ENCODE data around the gene GPR55. TPM values are rescaled to one million over a fixed set of nuclear protein-coding genes. Genes with fewer than 3 reads are reported as not detected.

GPR55 gene
- total and polyA plus RNA-seq, 8 donors: 0.13 to 0.37 (median 0.19) TPM; not detected in 5

DNA sequence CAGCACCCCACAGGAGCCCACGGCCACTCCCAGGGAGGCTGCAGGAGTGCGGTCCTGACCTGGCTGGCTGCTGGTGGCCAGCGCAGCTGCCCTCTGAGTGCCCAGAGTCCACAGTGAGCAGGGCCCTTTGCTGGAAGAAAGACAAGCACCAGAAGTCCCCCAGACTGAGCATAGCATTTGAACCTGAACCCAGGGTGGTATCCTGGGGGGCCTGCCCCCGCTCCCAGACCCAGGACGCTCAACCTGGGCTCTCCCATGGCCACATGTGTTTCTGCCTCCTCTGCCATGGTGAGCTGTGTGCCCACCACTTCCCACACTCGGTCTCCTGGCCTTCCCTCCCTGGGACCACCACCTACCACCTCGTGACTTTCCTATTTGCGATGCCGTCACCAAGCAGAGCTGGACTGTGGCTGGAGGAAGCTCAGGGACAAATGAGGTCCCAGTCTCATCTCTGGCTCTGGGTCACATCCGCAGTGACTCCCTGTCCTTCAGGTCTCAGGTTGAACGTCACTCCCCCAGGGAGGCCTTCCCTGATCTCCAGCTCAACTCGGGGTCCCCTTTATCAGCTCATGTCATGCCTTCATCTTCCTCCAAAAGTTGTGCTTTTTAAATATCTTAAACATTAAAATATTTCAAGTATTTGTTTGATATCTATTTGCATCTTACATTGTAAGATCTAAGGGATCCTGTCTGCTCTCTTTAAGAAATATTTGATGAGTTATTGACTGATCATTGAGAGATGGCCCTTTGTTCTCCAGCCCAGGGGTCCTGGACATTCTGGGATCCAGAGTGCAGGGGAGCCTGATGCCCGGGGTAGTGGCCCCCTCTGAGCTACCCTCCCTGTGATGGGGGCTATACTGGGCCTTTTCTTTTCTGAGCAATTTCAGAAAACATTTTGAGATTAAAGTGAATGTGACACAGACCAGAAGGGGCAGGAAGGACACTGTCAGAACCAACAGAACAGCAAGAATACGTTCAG lies 16.4 kb upstream of the GPR55 start:
- WGBS, 5 donors: 70 to 80% (median 75%) methylated on average over 11 to 14 of the region's 14 CpGs
- intact Hi-C loops (cut with DNase I; ENCODE audit: low total_unique reads): no loop called here
- DNase-seq: peak in 1 of 2 donors; percentile 11

DNA sequence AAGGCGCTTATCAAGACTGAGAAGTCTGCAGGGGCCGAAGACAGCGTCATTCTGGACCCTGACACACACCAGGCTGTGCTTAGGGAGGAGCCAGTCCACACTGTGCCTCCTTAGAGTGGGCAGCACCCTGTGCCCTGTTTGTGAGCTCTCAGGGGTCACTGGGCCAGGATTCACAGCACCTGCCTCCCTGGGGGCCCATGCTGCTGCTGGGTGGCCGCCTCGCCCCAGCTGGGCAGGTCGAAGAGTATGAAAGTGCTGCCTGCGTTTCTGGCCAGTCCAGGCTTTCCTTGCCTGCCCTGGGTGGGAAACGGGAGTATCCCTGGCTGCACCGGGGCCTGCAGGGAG lies 15.4 kb upstream of the GPR55 start:
- H3K27ac ChIP-seq: no peak overlapping the region
- H3K36me3 ChIP-seq: no peaks in the 10 kb centered on the region
- H3K27me3 ChIP-seq: peaks cover 0 to 19% (median 0%) of the 10 kb centered on the region in 3 donors
- TF ChIP-seq CTCF (IDR thresholded peaks at IDR 0.05) (no peak), POLR2AphosphoS5 (IDR thresholded peaks at IDR 0.05) (no peak)
- no peak overlapping the region for H3K4me3 ChIP-seq
- no peak for DNase-seq
- peaks cover 0 to 17% (median 9%) of the 10 kb centered on the region in 4 donors for H3K9me3 ChIP-seq
- WGBS, 5 donors: 67 to 84% (median 79%) methylated on average over 9 of the region's 9 CpGs
- intact Hi-C loops (cut with DNase I; ENCODE audit: low total_unique reads): no loop called here
- H3K4me1 ChIP-seq: peaks cover 0 to 6% (median 0%) of the 10 kb centered on the region in 4 donors

More for the DNA sequence above, 16.4 kb upstream of the GPR55 start:
- TF ChIP-seq POLR2AphosphoS5 (IDR thresholded peaks at IDR 0.05) (no peak), CTCF (IDR thresholded peaks at IDR 0.05) (no peak), POLR2A (IDR thresholded peaks at IDR 0.05) (no peak), EP300 (IDR thresholded peaks at IDR 0.05) (no peak)
- Histone ChIP-seq H3K27ac (no peak overlapping the region), H3K9me3 (peaks cover 0 to 11% (median 5%) of the 10 kb centered on the region in 4 donors), H3K36me3 (no peaks in the 10 kb centered on the region), H3K4me3 (no peak overlapping the region), H3K27me3 (peaks cover 0 to 19% (median 0%) of the 10 kb centered on the region in 3 donors), H3K4me1 (peaks cover 0 to 6% (median 0%) of the 10 kb centered on the region in 4 donors)

DNA sequence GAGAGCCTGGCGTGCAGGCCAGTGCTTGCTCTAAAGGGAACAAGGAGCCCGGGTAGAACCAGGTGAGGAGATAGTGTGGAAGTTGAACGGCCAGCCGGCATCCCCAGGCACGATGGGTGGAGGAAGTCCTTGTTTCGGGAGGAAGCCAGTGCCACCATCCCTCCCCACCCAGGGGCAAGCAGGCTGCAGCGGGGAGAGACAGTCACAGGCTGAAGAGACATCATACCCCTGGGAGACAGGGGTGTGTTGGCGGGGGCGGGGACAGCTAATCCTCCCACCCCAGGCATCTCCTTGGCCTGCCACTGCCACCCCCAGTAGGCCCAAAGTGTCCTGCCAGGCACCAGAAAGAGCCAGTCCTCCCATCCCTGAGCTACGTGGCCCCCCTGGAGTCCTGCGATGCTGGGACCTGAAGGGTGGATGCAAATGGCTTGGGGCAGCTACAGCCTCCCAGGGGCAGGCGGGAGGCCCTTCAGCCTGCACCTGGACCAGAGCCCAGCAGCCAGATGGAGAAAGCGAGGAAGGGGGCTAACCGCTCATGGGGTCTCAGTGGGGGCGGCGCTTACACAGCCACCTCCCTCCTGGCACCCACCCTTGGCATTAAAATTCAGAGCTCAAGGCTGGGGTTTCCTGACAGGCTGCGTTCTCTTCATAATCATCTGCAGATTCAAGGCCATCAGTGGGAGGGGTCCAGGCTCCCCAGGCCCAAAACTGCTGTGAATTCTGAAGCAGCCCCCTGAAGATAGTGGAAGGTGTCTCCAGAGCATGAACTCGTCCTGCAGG lies 14.8 kb upstream of the GPR55 start:
- H3K27ac ChIP-seq: no peak overlapping the region
- intact Hi-C loops (cut with DNase I; ENCODE audit: low total_unique reads): no loop called here
- H3K36me3 ChIP-seq: no peaks in the 10 kb centered on the region
- 81 to 89% (median 85%) methylated on average over 14 to 18 of the region's 18 CpGs for WGBS, 5 donors
- peak in 1 of 2 donors; percentile 14 for DNase-seq
- H3K9me3 ChIP-seq: peaks cover 0 to 17% (median 9%) of the 10 kb centered on the region in 4 donors
- no peak for TF ChIP-seq POLR2A (IDR thresholded peaks at IDR 0.05)
- no peak for TF ChIP-seq CTCF (IDR thresholded peaks at IDR 0.05)
- no peak for TF ChIP-seq EP300 (IDR thresholded peaks at IDR 0.05)
- no peak for TF ChIP-seq POLR2AphosphoS5 (IDR thresholded peaks at IDR 0.05)
- no peak overlapping the region for H3K4me3 ChIP-seq
- peaks cover 0 to 6% (median 0%) of the 10 kb centered on the region in 4 donors for H3K4me1 ChIP-seq
- H3K27me3 ChIP-seq: peaks cover 0 to 20% (median 3%) of the 10 kb centered on the region in 3 donors

GRCh38 chr2:230939066-230939591 lies 14.1 kb upstream of the GPR55 start:
- no peak overlapping the region for H3K4me3 ChIP-seq
- peaks cover 0 to 17% (median 9%) of the 10 kb centered on the region in 4 donors for H3K9me3 ChIP-seq
- peak in 1 of 2 donors; percentile 5 for DNase-seq
- TF ChIP-seq POLR2AphosphoS5 (IDR thresholded peaks at IDR 0.05): no peak
- no peak for TF ChIP-seq CTCF (IDR thresholded peaks at IDR 0.05)
- TF ChIP-seq POLR2A (IDR thresholded peaks at IDR 0.05): no peak
- no peak for TF ChIP-seq EP300 (IDR thresholded peaks at IDR 0.05)
- peaks cover 0 to 27% (median 9%) of the 10 kb centered on the region in 3 donors for H3K27me3 ChIP-seq
- 94 to 97% (median 97%) methylated on average over 7 of the region's 7 CpGs for WGBS, 5 donors
- intact Hi-C loops (cut with DNase I; ENCODE audit: low total_unique reads): no loop called here
- H3K4me1 ChIP-seq: peaks cover 0 to 6% (median 0%) of the 10 kb centered on the region in 4 donors
- no peaks in the 10 kb centered on the region for H3K36me3 ChIP-seq
- no peak overlapping the region for H3K27ac ChIP-seq

All from stomach (tissue), 9 donors.